GM19043 (cell line): ENCODE data around the gene RASD1.
"Not testable (repeated sequence)": the region's sequence is repeated elsewhere in the genome, so short reads cannot be mapped to it uniquely, and the experiment has no call there.

Source experiments
- ATAC-seq: cut with Tn5 transposase; IDR thresholded peaks from one replicate; pipeline ENCODE4 v1.9.1; 2021; ENCODE audit warnings: low read depth; ENCODE audit not compliant: unreplicated experiment

Gene RASD1

GRCh38 chr17:17480593-17481148 lies 15.5 kb downstream of the RASD1 start:
- ATAC-seq = no peak

- ATAC-seq = no peak
These were observed 17.0 kb downstream of the RASD1 start for GRCh38 chr17:17479209-17479608.

- ATAC-seq = no peak
These were observed 19.2 kb downstream of the RASD1 start, which contains the start of gene MED9 for GRCh38 chr17:17476865-17477467. Gene MED9 (plus strand): TSS chr17:17477000. CDS start chr17:17477042, 42 bp downstream.

- ATAC-seq = no peak
These were observed 21.9 kb downstream of the RASD1 start for GRCh38 chr17:17474341-17474740.

- no peak for ATAC-seq
These were observed 23.8 kb downstream of the RASD1 start for GRCh38 chr17:17472333-17472920.

- ATAC-seq = no peak
These were observed 26.2 kb downstream of the RASD1 start for GRCh38 chr17:17469996-17470395.

- ATAC-seq = no peak
These were observed 26.8 kb downstream of the RASD1 start for GRCh38 chr17:17469358-17469757.

- ATAC-seq = no peak
These were observed 27.8 kb downstream of the RASD1 start for GRCh38 chr17:17468217-17469010.

- no peak for ATAC-seq
These were observed 28.5 kb downstream of the RASD1 start for GRCh38 chr17:17467720-17468119.

- ATAC-seq = no peak
These were observed 29.2 kb downstream of the RASD1 start for GRCh38 chr17:17467016-17467415.

- ATAC-seq = no peak
These were observed 29.7 kb downstream of the RASD1 start for GRCh38 chr17:17466511-17466910.

GRCh38 chr17:17465878-17466277 lies 30.3 kb downstream of the RASD1 start:
- not testable (repeated sequence) for ATAC-seq

- no peak for ATAC-seq
These were observed 32.4 kb downstream of the RASD1 start for GRCh38 chr17:17463821-17464220.

- ATAC-seq = no peak
These were observed 34.0 kb downstream of the RASD1 start for GRCh38 chr17:17462048-17462824.

- no peak for ATAC-seq
These were observed 36.2 kb downstream of the RASD1 start for GRCh38 chr17:17460038-17460437.

- no peak for ATAC-seq
These were observed 38.5 kb downstream of the RASD1 start for GRCh38 chr17:17457680-17458079.

GRCh38 chr17:17456251-17456650 lies 39.9 kb downstream of the RASD1 start:
- ATAC-seq = no peak

GRCh38 chr17:17455173-17455572 lies 41.0 kb downstream of the RASD1 start:
- no peak for ATAC-seq

GRCh38 chr17:17454700-17455099 lies 41.5 kb downstream of the RASD1 start:
- ATAC-seq = not testable (repeated sequence)

GRCh38 chr17:17454276-17454675 lies 41.9 kb downstream of the RASD1 start:
- no peak for ATAC-seq

GRCh38 chr17:17453088-17453487 lies 43.1 kb downstream of the RASD1 start:
- no peak for ATAC-seq
